DLD1 (cell line): ENCODE data around the gene PNLDC1.

ENCODE experiments used
- in situ Hi-C: cut with HindIII; loops from 2 replicates; pipeline ENCODE4 v1.10.0; 2017; ENCODE audit warnings: low sequenced_read_pairs

Gene PNLDC1, protein sequence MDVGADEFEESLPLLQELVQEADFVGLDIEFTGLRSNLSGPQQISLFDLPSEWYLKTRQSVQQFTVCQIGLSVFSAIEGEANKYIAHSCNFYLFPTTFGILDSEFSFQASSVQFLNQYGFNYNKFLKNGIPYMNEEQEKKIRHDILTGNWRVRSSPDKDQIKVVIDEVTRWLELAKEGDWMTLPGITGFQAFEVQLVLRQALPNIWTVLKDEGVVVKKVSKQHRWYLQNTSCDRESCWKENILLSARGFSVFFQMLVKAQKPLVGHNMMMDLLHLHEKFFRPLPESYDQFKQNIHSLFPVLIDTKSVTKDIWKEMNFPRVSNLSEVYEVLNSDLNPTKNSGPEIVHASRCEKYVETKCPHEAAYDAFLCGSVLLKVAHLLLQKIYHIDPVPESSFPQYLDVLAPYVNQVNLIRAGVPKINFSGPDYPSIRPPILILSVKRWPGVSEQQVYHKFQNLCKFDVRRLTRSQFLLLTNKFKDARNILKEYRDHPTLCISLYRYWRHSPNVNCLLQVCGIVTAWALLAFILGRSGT

DNA sequence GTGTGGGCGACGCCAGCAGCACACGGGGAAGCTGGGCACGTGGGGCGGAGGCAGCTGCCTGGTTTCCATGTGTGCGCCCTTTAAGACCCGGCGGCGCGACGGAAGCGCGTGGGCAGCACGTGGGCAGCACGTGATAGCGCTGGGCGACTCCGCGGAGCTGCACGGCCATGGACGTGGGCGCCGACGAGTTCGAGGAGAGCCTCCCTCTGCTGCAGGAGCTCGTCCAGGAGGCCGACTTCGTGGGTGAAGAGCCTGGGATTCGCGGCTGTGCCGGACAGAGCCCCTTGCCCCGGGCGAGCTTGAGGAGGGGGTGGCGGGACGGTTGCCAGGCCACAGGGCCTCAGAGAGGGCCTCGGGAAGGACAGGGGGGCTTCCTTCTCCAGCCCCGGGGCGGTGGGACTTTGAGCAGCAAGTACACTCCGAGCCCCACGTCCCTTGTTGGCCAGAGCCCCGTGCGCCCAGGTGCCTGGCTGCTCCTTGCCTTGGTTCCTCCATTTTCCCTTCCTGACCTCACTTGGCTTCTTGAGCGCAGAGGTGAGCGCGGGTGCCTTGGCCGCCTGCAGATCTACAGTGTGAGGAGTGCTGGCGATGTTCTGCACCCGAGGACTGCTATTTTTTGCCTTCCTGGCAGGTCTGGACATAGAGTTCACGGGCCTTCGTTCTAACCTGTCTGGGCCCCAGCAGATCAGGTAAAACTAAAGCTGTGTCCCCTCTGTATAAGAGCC is at the start of gene PNLDC1:
Gene PNLDC1 (plus strand): TSS at position 136 of the 725 bp plus-strand sequence. CDS start 32 bp downstream, at position 168.
- in situ Hi-C loops = no loop called here

GRCh38 chr6:159751448-159751847 is 48.6 kb upstream of the PNLDC1 start:
- in situ Hi-C loops = no loop called here

DNA sequence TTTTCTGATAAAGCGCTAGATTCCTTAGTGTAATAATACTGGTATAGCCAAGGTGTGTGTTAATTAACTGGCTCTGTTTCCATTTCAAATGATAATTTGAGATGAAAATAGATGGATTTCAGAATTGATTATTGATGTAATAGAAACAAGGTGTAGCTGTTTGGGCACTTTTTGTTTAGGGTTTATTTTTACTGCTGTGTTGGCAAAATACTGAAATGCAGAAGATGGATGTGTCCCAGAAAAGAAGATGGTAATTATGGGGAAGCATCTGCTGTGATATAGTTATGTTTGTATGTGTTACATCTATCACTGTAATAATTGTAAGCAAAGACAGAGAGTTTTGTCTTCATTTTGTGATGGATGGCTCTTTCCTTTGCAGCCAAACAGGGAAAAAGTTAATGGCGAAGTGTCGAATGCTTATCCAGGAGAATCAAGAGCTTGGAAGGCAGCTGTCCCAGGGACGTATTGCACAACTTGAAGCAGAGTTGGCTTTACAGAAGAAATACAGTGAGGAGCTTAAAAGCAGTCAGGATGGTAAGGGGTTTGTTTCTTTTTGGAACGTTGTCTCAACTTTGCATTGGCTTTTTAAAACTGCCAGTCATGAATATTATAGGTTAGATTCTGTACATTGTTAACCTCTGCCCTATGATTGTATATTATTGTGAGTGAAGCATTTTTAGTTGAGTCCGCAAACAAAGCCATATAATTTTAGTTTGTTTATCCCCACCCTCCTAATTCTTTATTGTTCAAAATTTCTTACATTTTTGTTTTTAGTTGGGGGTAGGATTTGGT is 46.8 kb upstream of the PNLDC1 start:
- in situ Hi-C loops = no loop called here

DNA sequence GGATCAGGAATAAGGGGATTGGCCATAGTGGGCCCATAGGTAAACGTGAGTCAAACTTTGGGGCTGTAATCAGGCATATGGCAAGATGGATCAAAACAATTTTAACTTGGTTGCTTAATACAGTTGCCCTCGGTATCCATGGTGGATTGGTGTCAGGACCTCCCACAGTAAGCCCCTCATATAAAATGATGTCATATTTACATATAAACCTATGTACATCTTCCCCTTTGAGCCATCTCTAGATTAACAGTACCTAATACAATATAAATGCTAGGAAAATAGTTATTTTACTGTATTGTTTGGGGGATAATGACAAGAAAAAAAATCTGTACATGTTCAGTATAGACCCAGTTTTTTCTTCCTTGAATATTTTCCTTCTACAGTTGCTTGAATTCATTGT is 45.7 kb upstream of the PNLDC1 start:
- in situ Hi-C loops = no loop called here

- in situ Hi-C loops = no loop called here
Observed at GRCh38 chr6:159754959-159755914, 44.8 kb upstream of the PNLDC1 start.

DNA sequence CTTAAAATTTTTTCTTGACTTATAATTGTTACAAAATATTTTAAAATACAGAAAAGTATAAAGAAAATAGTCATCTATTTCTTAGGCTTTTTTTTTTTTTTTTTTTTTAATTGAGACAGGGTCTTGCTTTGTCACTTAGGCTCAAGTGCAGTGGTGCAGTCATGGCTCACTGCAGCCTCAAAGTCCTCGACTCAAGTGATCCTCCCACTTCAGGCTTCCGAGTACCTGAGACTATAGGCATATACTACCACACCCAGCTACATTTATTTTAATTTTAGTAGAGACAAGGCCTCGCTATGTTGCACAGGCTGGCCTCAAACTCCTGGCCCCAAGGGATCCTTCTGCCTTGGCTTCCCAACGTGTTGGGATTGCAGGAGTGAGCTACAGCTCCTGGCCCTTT is 43.6 kb upstream of the PNLDC1 start:
- in situ Hi-C loops = no loop called here

GRCh38 chr6:159758031-159759001 is 41.8 kb upstream of the PNLDC1 start:
- in situ Hi-C loops = no loop called here

GRCh38 chr6:159759645-159760044 is 40.4 kb upstream of the PNLDC1 start:
- in situ Hi-C loops = no loop called here

- in situ Hi-C loops = no loop called here
Observed at GRCh38 chr6:159760602-159761057, 39.4 kb upstream of the PNLDC1 start.

DNA sequence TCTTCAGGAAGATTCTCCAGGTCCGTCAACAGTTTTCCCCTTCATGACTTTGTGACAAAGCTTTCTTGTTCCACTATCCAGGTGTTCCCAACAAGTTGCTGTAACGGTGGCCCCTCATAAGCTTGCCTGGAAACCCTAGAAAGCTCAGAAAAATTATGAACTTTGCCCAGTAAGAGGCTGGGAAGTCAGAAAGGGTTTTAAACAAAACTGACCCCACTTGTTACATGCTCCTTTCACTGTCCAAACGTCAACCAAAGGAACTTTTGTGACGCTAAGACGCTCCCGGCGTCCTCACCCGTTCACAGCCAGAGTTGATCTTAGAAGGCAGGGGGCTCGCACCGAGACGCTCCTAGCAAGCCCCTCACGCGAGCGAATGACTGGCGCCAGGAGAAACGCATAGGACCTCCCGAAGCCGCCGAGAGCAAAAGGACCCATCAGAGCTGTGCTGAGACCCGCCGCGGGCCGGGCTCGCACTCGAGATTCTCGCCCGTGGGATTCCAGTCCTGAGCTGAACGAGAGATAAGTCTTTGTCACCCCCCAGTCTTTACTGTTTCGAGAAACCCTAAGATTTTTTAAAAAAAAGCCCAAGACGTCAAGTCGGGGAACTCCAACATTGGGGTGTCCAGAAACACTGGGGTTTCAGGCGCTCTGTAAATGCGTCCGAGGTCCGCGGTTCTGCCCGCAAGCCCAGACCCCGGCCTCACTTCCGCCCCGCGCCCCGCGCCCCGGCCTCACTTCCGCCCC is 38.8 kb upstream of the PNLDC1 start:
- in situ Hi-C loops = no loop called here

DNA sequence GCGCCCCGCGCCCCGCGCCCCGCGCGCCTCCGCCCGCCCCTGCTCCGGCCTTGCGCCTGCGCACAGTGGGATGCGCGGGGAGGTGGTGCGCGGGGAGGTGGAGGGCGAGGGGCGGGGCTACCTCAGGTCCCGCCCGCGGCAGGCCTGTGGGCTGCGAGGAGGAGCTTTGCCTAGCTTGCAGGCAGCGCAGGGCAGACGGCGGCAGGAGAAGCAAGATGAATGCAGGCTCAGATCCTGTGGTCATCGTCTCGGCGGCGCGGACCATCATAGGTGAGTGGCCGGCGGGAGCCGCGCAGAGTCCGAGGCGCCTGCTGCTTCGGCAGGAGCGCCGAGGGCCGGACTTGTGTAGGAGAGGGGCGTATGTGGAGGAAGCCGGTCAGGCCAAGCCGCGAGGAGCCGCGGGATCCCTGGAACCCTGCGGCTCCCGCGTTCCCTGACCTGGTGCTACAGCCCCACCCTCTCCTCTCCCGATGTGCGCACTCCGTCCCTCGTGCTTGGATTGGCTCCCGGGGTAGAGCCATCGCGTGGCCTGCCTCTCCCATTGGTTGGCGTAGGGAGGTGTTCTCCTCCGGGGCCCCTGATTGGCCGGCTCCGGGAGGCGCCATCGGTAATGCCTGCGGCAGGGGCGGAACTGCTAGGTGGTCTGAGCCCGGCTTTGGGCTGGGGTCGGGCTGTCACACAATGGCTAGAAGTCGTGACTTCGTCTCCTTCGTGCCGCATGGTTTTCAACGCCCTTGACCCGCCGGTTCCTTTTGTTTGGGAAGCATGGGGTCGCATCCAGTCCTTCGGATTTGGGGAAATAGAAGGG is 38.0 kb upstream of the PNLDC1 start, which contains the start of gene ACAT2:
Gene ACAT2 (plus strand): TSS at position 173 of the 808 bp plus-strand sequence. CDS start 43 bp downstream, at position 216.
- in situ Hi-C loops = no loop called here

GRCh38 chr6:159762681-159763293 is 37.3 kb upstream of the PNLDC1 start:
- in situ Hi-C loops = no loop called here

- in situ Hi-C loops = no loop called here
Observed at GRCh38 chr6:159766906-159767305, 33.2 kb upstream of the PNLDC1 start.

- in situ Hi-C loops = no loop called here
Observed at GRCh38 chr6:159769470-159769869, 30.6 kb upstream of the PNLDC1 start.

DNA sequence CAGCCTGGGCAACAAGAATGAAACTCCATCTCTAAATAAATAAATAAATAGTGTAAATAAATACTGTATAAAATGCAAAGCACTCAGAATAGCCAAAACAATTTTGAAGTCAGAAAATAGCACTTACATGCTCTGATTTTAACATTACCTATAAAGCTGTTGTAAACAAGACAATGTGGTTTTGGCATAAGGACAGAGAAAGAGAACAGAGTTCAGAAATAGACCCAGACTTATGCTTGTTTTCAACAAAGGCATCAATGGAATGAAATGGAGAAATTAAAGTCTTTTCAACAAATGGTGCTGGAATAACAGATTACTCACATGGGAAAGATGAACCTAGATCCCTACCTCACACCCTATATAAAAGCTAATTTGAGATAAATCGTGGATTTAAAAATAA is 27.9 kb upstream of the PNLDC1 start:
- in situ Hi-C loops = no loop called here

GRCh38 chr6:159777240-159777904 is 22.7 kb upstream of the PNLDC1 start:
- in situ Hi-C loops = no loop called here
